ENCODE results near the gene SLC13A5. TPM values are rescaled to one million over a fixed set of nuclear protein-coding genes. Genes with fewer than 3 reads are reported as not detected.

Gene SLC13A5
- total RNA-seq, 1 donor from 2014 or later = not detected

Small RNA genes within 50 kb of the gene (microRNA-seq; reads per million reads assigned to microRNA genes)
- gene MIR4520-1 (not detected), gene MIR4520-2 (not detected)

Other genes with a start within 250 kb of the SLC13A5 start
- 0.27 TPM for gene PITPNM3, start 156.8 kb downstream of the SLC13A5 start, total RNA-seq
- gene KIAA0753, start 72.7 kb downstream of the SLC13A5 start, total RNA-seq = 3.5 TPM
- gene TXNDC17, start 72.3 kb downstream of the SLC13A5 start, total RNA-seq = 44.5 TPM
- 14.5 TPM for gene MED31, start 61.8 kb downstream of the SLC13A5 start, total RNA-seq
- 0.48 TPM for gene C17orf100, start 61.6 kb downstream of the SLC13A5 start, total RNA-seq
- 16.6 TPM for gene XAF1, start 42.7 kb upstream of the SLC13A5 start, total RNA-seq
- 0.13 TPM for gene FBXO39, start 62.8 kb upstream of the SLC13A5 start, total RNA-seq
- gene TEKT1, start 118.4 kb upstream of the SLC13A5 start, total RNA-seq = not detected

Measured in Right ventricle myocardium superior (tissue), 1 donor.